GM12865 (cell line): Measurements from ENCODE around the gene MAGEB6B.
"Not testable (repeated sequence)": the region's sequence is repeated elsewhere in the genome, so short reads cannot be mapped to it uniquely, and the experiment has no call there.

Source experiments
- DNase-seq: peaks from one replicate; pipeline ENCODE4 v3.0.0; 2010; ENCODE audit warnings: low read depth
- H3K4me3 ChIP-seq: 2 replicates; pipeline ENCODE4 v1.5.1; 2011; ENCODE audit warnings: mild to moderate bottlenecking, low read depth, low read length, control low read depth
- TF ChIP-seq, protein P1 (sequence below): IDR thresholded peaks from 2 replicates; pipeline ENCODE4 v1.5.1; 2011; ENCODE audit warnings: low read length, control low read depth, low read depth, inconsistent platforms; ENCODE audit not compliant: insufficient read depth; ENCODE audit errors: missing control alignments

Gene MAGEB6B, protein sequence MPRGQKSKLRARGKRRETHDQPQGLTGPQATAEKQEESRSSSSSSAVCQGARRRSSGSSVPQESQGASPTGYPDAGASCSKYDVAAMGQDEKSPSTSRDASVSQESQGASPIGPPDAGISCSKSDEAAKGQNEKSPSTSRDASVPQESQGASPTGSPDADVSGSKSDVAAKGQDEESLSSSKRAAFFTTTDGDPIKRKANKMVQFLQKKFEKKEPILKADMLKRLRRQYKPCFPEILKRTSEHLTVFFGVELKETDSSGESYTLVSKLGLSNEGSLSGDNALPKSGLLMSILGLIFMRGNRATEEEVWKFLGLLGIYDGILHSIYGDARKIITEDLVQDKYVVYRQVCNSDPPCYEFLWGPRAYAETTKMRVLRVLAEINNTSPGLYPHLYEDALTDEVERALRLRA

DNA sequence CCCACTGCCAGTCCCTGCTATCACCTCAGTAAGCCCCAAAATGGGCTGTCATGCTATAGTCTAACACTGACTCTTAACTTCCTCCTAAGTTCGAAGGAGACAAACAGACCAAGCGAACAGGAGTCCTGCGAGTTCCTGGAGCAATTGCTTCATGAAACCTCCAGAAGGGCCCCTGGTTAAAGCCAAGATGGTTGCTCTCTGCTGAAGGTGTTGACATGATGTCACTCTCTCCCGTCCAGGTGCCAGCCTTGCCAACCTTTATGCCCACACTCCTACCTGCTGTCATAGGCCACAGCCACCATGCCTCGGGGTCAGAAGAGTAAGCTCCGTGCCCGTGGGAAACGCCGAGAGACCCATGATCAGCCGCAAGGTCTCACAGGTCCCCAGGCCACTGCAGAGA, at the start of gene MAGEB6B:
MAGEB6B (plus strand) TSS at position 301 of the 400 bp plus-strand sequence; CDS start at position 301, 0 bp downstream.
- DNase-seq: no peak
- no peak within 1 kb of the TSS for H3K4me3 ChIP-seq
- TF ChIP-seq, protein P1, sequence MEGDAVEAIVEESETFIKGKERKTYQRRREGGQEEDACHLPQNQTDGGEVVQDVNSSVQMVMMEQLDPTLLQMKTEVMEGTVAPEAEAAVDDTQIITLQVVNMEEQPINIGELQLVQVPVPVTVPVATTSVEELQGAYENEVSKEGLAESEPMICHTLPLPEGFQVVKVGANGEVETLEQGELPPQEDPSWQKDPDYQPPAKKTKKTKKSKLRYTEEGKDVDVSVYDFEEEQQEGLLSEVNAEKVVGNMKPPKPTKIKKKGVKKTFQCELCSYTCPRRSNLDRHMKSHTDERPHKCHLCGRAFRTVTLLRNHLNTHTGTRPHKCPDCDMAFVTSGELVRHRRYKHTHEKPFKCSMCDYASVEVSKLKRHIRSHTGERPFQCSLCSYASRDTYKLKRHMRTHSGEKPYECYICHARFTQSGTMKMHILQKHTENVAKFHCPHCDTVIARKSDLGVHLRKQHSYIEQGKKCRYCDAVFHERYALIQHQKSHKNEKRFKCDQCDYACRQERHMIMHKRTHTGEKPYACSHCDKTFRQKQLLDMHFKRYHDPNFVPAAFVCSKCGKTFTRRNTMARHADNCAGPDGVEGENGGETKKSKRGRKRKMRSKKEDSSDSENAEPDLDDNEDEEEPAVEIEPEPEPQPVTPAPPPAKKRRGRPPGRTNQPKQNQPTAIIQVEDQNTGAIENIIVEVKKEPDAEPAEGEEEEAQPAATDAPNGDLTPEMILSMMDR: no peak

DNA sequence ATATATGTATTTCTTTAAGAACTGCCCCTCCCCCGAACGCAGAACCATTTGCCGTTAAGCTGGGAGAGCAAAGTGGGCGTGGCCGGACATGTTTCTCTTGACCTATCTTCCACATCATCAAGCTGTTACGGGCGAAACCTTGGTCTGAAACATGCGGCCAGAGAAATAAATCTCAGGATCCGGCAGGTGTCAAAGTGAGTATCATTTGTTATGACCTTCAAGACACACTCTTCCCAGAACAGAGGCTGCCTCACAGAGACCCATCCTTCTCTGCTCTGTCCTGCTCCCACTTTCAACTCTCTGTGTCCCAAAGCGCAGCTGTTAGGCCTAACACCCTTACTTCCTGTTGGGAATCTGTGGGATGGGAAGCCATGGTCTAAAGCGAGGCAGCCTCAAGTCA, 22.1 kb upstream of the MAGEB6B start, which contains the start of gene MAGEB18:
MAGEB18 (plus strand) TSS at position 70 of the 400 bp plus-strand sequence. CDS start 643 bp downstream, outside the sequence.
- H3K4me3 ChIP-seq: no peak within 1 kb of the TSS
- DNase-seq: no peak
- TF ChIP-seq, protein P1: no peak

DNA sequence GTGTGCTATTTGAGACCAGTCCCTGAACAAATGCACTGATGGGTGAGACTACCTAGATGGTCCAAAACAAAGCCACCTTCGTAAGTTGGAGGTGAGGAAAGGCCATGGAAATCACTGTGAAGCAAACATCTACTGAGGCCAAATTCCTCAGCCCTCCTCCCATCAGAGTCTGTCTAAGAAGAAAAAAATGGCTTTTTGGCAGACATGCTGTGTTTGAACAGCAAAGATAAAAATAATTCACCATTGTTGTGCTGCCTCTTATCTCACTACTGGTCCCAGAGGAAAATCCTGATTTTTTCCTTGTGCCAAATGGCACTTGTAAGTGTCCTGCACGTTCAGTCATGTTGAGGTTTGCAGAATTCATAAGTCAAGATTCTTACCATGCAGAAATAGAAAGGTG, 14.4 kb upstream of the MAGEB6B start:
- H3K4me3 ChIP-seq: no peak overlapping the region
- TF ChIP-seq, protein P1: no peak
- no peak for DNase-seq

DNA sequence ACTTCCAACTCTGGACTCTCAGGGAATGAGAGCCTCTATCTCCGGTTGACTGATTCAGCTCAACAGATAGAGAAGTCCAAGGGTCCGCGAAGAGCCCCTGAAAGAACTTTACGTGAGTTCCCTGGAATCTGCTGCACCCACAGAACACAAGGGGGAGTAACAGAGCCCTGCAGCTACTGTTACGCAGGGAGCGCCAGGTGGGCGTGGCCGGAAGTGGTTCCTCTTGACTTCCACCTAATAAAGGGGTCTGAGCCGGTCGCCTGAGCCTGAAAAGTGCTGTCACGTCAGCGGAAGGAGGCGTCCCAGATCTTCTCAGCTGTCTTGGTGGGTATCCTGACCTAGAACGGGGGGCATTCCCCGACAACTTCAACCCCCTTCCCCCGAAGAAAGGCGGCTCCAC, 31.8 kb downstream of the MAGEB6B start, which contains the start of gene MAGEB6:
MAGEB6 (plus strand) TSS at position 237 of the 400 bp plus-strand sequence. CDS start 1,407 bp downstream, outside the sequence.
- TF ChIP-seq, protein P1: no peak
- no peak within 1 kb of the TSS for H3K4me3 ChIP-seq
- DNase-seq: no peak

DNA sequence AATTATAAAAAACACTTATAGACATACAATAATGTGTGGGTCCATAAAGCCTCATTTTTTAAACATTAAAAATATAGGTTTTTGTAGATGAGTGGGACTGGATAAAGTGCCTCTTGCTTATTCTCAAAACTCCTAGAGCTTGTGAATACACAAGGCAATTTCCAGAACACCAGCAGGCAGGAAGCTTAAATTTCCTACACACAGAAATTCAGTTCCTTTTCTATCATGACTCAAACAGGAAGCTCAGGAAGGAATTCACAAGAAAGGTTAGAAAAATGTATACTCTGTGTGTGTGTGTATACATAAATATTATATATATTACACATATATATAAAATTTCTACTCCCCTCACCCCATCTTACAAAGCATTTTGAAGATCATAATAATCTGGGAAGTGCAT, 43.2 kb downstream of the MAGEB6B start:
- no peak overlapping the region for H3K4me3 ChIP-seq
- TF ChIP-seq, protein P1: no peak
- DNase-seq: no peak

DNA sequence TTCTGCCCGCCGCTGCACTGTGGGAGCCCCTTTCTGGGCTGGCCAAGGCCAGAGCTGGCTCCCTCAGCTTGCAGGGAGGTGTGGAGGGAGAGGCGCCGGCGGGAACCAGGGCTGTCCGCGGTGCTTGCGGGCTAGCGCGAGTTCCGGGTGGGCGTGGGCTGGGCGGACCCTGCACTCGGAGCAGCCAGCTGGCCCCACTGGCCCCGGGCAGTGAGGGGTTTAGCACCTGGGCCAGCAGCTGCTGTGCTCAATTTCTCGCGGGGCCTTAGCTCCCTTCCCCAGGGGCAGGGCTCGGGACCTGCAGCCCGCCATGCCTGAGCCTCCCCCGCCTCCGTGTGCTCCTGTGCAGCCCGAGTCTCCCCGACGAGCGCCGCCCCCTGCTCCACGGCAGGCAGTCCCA, 44.3 kb downstream of the MAGEB6B start:
- not testable (repeated sequence) for H3K4me3 ChIP-seq, DNase-seq

DNA sequence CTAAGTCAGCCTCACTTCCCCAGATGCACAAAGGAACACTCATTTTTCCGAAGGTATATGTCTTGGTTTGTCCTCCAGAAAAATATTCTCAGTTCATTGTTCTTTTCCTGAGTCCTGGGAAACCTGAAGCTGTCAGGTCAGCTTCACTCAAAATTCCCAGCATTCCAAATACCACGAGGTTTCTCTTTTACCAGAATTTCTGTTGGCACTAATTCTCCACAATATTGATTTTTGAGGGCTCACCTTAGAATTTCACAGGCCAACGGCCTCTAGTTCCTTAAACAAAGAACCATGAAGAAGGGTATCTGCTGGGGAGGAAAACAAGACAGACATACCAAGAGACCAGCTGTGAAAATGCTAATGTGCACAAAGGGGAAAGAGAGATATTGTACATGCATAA, 47.6 kb downstream of the MAGEB6B start:
- TF ChIP-seq, protein P1: no peak
- DNase-seq: no peak

More for the DNA sequence above, 47.6 kb downstream of the MAGEB6B start:
- H3K4me3 ChIP-seq: no peak overlapping the region
